GM23248 (cell line): Measurements from ENCODE around the gene CMTM8. TPM values are rescaled to one million over a fixed set of nuclear protein-coding genes. Genes with fewer than 3 reads are reported as not detected.
A peak's percentile ranks its signal among the peaks of the same experiment; 100 is the strongest.

ENCODE experiments used
- DNase-seq: peaks from one replicate; pipeline ENCODE4 v3.0.0-alpha.2; 2015
- H2AFZ ChIP-seq: fragments of 200-600 bp; sonication (generic); 2 replicates; pipeline ENCODE4 v1.6.1; 2016; ENCODE audit warnings: antibody characterized with exemption
- H3F3A ChIP-seq: fragments of 200-600 bp; sonication (generic); 2 replicates; pipeline ENCODE4 v1.6.1; 2016; ENCODE audit warnings: mild to moderate bottlenecking, antibody characterized with exemption, mixed run types; ENCODE audit not compliant: insufficient read depth
- H3K27ac ChIP-seq: fragments of 200-600 bp; sonication (generic); 2 replicates; pipeline ENCODE4 v1.5.1; 2016; ENCODE audit warnings: mild to moderate bottlenecking
- H3K27me3 ChIP-seq: fragments of 200-600 bp; sonication (generic); replicated peaks from 2 replicates; pipeline ENCODE4 v1.6.1; 2016; ENCODE audit warnings: mild to moderate bottlenecking; ENCODE audit not compliant: insufficient read depth
- H3K36me3 ChIP-seq: fragments of 200-600 bp; sonication (generic); 2 replicates; pipeline ENCODE4 v1.6.1; 2016; ENCODE audit warnings: low read depth, mild to moderate bottlenecking
- H3K4me1 ChIP-seq: fragments of 200-600 bp; sonication (generic); 2 replicates; pipeline ENCODE4 v1.6.1; 2016; ENCODE audit warnings: mild to moderate bottlenecking; ENCODE audit not compliant: insufficient read depth
- H3K4me2 ChIP-seq: fragments of 200-600 bp; sonication (generic); one replicate; pipeline ENCODE4 v1.6.1; 2016; ENCODE audit warnings: mild to moderate bottlenecking; ENCODE audit not compliant: unreplicated experiment
- H3K4me3 ChIP-seq: fragments of 200-600 bp; sonication (generic); 2 replicates; pipeline ENCODE4 v1.5.1; 2016; ENCODE audit warnings: mild to moderate bottlenecking
- H3K79me2 ChIP-seq: fragments of 200-600 bp; sonication (generic); 2 replicates; pipeline ENCODE4 v1.6.1; 2016; ENCODE audit warnings: mild to moderate bottlenecking; ENCODE audit not compliant: insufficient read depth
- H3K9ac ChIP-seq: fragments of 200-600 bp; sonication (generic); 2 replicates; pipeline ENCODE4 v1.6.1; 2016; ENCODE audit warnings: mild to moderate bottlenecking
- H3K9me2 ChIP-seq: fragments of 200-600 bp; sonication (generic); 2 replicates; pipeline ENCODE4 v1.6.1; 2016; ENCODE audit warnings: mixed run types, mild to moderate bottlenecking, moderate library complexity; ENCODE audit not compliant: insufficient read depth
- H3K9me3 ChIP-seq: fragments of 200-600 bp; sonication (generic); one replicate; pipeline ENCODE4 v1.6.1; 2017; ENCODE audit warnings: low read depth
- H4K20me1 ChIP-seq: fragments of 200-600 bp; sonication (generic); 2 replicates; pipeline ENCODE4 v1.6.0; 2016; ENCODE audit not compliant: insufficient read depth
- EZH2 ChIP-seq: fragments of 200-600 bp; sonication (generic); IDR thresholded peaks from 2 replicates; pipeline ENCODE4 v1.6.1; 2018; ENCODE audit warnings: antibody characterized with exemption, mild to moderate bottlenecking; ENCODE audit not compliant: insufficient read depth, poor library complexity, severe bottlenecking
- EZH2phosphoT487 ChIP-seq: fragments of 200-600 bp; sonication (generic); IDR thresholded peaks from 2 replicates; pipeline ENCODE4 v1.6.1; 2018; ENCODE audit warnings: antibody characterized with exemption, moderate library complexity, mild to moderate bottlenecking, low read depth; ENCODE audit not compliant: insufficient read depth
- WGBS, 2 experiments: methylation state at CpG; one replicate each; pipeline ENCODE4 v1.1.6; 2015 to 2017; ENCODE audit warnings: low lambda C conversion rate in 2 of 2, low coverage in 1 of 2; ENCODE audit errors: missing lambda C conversion rate in 2 of 2; 5-methylcytosine and 5-hydroxymethylcytosine counted together
- in situ Hi-C: fragments of 300-500 bp; cut with MboI; formaldehyde crosslinking; loops from 2 replicates; pipeline ENCODE4 v1.15.0; 2020
- polyA plus RNA-seq: library from polyadenylated mRNA; unstranded; fragments of >200 nt; fragmentation: Nextera tagmentation; extraction: Ambion mirVana; gene quantifications from 2 replicates; pipeline ENCODE4 v1.2.1, GENCODE V29; 2016
- small RNA-seq: library from RNA; depleted of rRNA; stranded (forward); fragments of <200 nt; gene quantifications from one replicate; pipeline ENCODE3, GENCODE V24; 2014; ENCODE audit warnings: low read depth, low replicate concordance
- total RNA-seq: library from RNA; depleted of rRNA; stranded (reverse); fragments of >200 nt; shearing (Covaris generic); gene quantifications from 2 replicates; pipeline ENCODE4 v1.2.3, GENCODE V29; 2014; rRNA removed

Gene CMTM8
- total and polyA plus RNA-seq, 2 experiments from 2014 or later, result not detected

DNA sequence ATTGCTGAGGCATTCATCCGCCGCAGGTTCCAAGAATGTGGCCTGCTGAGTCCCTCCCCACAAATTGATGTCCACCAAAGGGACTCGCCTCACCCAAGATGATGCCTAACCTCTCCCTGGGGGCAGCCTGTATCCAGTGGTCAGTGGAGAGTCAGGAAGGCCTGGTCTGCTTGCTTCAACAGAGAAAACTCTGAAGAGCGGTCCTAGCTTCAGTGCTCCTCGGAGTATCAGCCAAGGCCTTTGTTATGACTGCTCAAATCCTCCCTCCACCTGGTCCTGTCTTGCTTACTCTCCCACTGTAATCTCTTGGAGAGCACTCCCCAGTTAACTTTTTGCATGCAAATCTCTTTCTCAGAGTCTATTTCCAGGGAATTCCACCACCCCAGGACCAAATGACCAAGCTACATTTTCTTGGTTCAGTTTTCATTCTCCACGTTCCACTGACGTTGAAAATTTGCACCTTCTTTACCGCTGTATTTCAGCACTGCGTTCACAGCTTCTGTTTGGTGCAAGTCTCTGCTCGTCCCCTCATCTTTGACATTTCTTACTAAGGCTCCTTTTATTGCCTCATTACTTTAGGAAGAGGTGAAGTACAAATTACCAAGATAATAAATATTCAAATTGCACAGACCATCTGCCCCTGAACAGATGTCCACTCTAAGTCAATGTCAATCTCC is 175.5 kb downstream of the CMTM8 start:
- Histone ChIP-seq H4K20me1 (no peaks in the 10 kb centered on the region), H3K27me3 (no peaks in the 10 kb centered on the region), H3K4me3 (no peak overlapping the region), H3K27ac (no peak overlapping the region), H3K4me1 (no peaks in the 10 kb centered on the region), H3K9me3 (no peaks in the 10 kb centered on the region), H3K9ac (no peak overlapping the region), H3F3A (no peaks in the 10 kb centered on the region), H3K79me2 (peaks cover 7% of the 10 kb centered on the region; the same call in 1 of the 2 replicates), H3K36me3 (no peaks in the 10 kb centered on the region), H3K4me2 (no peak overlapping the region), H2AFZ (no peak overlapping the region), H3K9me2 (no peaks in the 10 kb centered on the region)
- no peak for DNase-seq
- WGBS, 2 experiments, result 73 to 79% methylated on average over 10 of the region's 10 CpGs
- in situ Hi-C loops, result no loop called here
- no peak for TF ChIP-seq EZH2
- TF ChIP-seq EZH2phosphoT487, result no peak

DNA sequence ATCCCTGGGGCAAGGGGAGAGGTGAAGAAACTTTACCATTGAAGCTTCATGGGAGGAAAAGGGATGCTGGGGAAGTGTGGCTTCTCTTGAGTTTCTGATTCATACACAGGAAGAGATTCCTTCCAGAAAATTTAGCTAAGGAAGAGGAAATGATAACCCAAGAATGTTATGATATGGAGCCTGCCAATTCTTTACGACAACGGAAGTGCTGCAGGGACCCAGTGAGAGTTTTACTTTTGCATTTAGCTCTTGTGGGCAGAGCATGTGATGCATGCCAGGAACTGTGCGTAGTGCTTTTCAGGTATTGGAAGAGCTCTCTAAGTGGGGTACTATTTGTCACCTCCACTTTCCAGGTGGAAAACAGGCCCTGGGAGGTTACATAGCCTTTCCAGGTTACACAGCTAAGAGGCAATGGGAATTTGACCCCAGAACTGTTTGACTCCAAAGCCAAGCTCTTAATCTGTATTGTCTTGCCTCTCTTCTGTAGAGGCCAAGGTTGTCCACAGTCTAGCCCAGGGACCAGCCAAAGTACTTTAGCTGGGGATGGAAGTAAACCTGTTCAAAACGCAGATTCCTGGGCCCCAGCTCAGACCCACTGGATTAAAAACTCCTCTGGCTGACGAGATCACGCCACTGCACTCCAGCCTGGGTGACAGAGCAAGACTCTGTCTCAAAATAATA is 176.2 kb downstream of the CMTM8 start:
- no peak overlapping the region for H3K4me2 ChIP-seq
- in situ Hi-C loops, result no loop called here
- H4K20me1 ChIP-seq, result no peaks in the 10 kb centered on the region
- no peak overlapping the region for H2AFZ ChIP-seq
- no peak overlapping the region for H3K27ac ChIP-seq
- H3K9ac ChIP-seq, result no peak overlapping the region
- no peaks in the 10 kb centered on the region for H3K27me3 ChIP-seq
- H3K9me3 ChIP-seq, result no peaks in the 10 kb centered on the region
- no peaks in the 10 kb centered on the region for H3K4me1 ChIP-seq
- H3K36me3 ChIP-seq, result no peaks in the 10 kb centered on the region
- 0 out of 2 replicates have a peak, but pooled peaks cover 2% of the 10 kb centered on the region for H3F3A ChIP-seq
- H3K79me2 ChIP-seq, result peaks cover 7% of the 10 kb centered on the region; the same call in 1 of the 2 replicates
- no peaks in the 10 kb centered on the region for H3K9me2 ChIP-seq
- no peak for DNase-seq
- no peak for TF ChIP-seq EZH2
- no peak for TF ChIP-seq EZH2phosphoT487
- 91 to 94% methylated on average over 6 of the region's 6 CpGs for WGBS, 2 experiments
- no peak overlapping the region for H3K4me3 ChIP-seq

- in situ Hi-C loops, result no loop called here
These were observed 181.3 kb downstream of the CMTM8 start for GRCh38 chr3:32419742-32420125.

More at GRCh38 chr3:32419742-32420125, 181.3 kb downstream of the CMTM8 start:
- H3K27me3 ChIP-seq, result no peaks in the 10 kb centered on the region
- no peak overlapping the region for H3K9ac ChIP-seq
- H3K4me1 ChIP-seq, result peaks cover 27% of the 10 kb centered on the region
- H3K79me2 ChIP-seq, result peaks cover 7% of the 10 kb centered on the region; the same call in 1 of the 2 replicates
- H2AFZ ChIP-seq, result no peak overlapping the region
- TF ChIP-seq EZH2phosphoT487, result no peak
- TF ChIP-seq EZH2, result no peak
- H3K9me2 ChIP-seq, result no peaks in the 10 kb centered on the region
- peak overlapping the region; percentile 11 for H3K4me2 ChIP-seq
- H3K27ac ChIP-seq, result no peak overlapping the region
- DNase-seq, result no peak
- H4K20me1 ChIP-seq, result no peaks in the 10 kb centered on the region
- 95 to 100% methylated on average over 2 of the region's 2 CpGs for WGBS, 2 experiments
- H3F3A ChIP-seq, result peaks cover 25% of the 10 kb centered on the region
- H3K36me3 ChIP-seq, result no peaks in the 10 kb centered on the region
- H3K9me3 ChIP-seq, result no peaks in the 10 kb centered on the region
- H3K4me3 ChIP-seq, result no peak overlapping the region

Small RNA genes lying within 50 kb of the gene (small RNA-seq; reads per million reads assigned to genes)
- gene AC097639.2, result not detected

Other genes with a start within 250 kb of the CMTM8 start
- 3.5 and 3.9 TPM in 2 replicates for gene GPD1L, start 132.1 kb upstream of the CMTM8 start, total RNA-seq
- 2.4 TPM in 2 replicates for gene GPD1L, start 132.1 kb upstream of the CMTM8 start, polyA plus RNA-seq
- gene CMTM7, start 153.2 kb downstream of the CMTM8 start, total RNA-seq, result 6.3 and 7.1 TPM in 2 replicates
- 21.5 and 23.0 TPM in 2 replicates for gene CMTM7, start 153.2 kb downstream of the CMTM8 start, polyA plus RNA-seq